Nephron progenitor cell (in vitro differentiated cells): ENCODE results near the gene CXXC1.
"Not testable (repeated sequence)": the region's sequence is repeated elsewhere in the genome, so short reads cannot be mapped to it uniquely, and the experiment has no call there.

Experiments
- DNase-seq: peaks from one replicate; pipeline ENCODE4 v3.0.0; 2021
- H3K27ac Mint-ChIP-seq: 2 replicates; pipeline ENCODE4 v1.8.0; 2021; ENCODE audit warnings: mild to moderate bottlenecking, moderate library complexity, mixed read lengths
- H3K27me3 Mint-ChIP-seq: 2 replicates; pipeline ENCODE4 v1.8.0; 2021; ENCODE audit warnings: mild to moderate bottlenecking, low read depth, mixed read lengths; ENCODE audit not compliant: poor library complexity
- H3K36me3 Mint-ChIP-seq: 2 replicates; pipeline ENCODE4 v1.8.0; 2021; ENCODE audit warnings: low read depth, mixed read lengths
- H3K4me1 Mint-ChIP-seq: 2 replicates; pipeline ENCODE4 v1.8.0; 2021; ENCODE audit warnings: mixed read lengths
- H3K4me3 Mint-ChIP-seq: 2 replicates; pipeline ENCODE4 v1.8.0; 2021; ENCODE audit warnings: mild to moderate bottlenecking, moderate library complexity, mixed read lengths
- H3K9me3 Mint-ChIP-seq: 2 replicates; pipeline ENCODE4 v1.8.0; 2021; ENCODE audit warnings: mild to moderate bottlenecking, moderate library complexity, mixed read lengths
- CTCF ChIP-seq: fragments of 200-600 bp; sonication (generic); IDR thresholded peaks from 2 replicates; pipeline ENCODE4 v1.5.0; 2021; ENCODE audit warnings: antibody characterized with exemption

The CXXC1 gene

GRCh38 chr18:50311650-50312049, 24.2 kb upstream of the CXXC1 start:
- peaks cover 12% of the 10 kb centered on the region for H3K4me1 Mint-ChIP-seq
- DNase-seq = no peak
- peaks cover 9% of the 10 kb centered on the region for H3K9me3 Mint-ChIP-seq
- H3K27me3 Mint-ChIP-seq = peaks cover 7% of the 10 kb centered on the region
- H3K27ac Mint-ChIP-seq = no peak overlapping the region
- H3K4me3 Mint-ChIP-seq = no peak overlapping the region
- H3K36me3 Mint-ChIP-seq = no peaks in the 10 kb centered on the region
- TF ChIP-seq CTCF = no peak

GRCh38 chr18:50310080-50310479, 22.6 kb upstream of the CXXC1 start:
- Mint-ChIP-seq H3K27ac (no peak overlapping the region), H3K9me3 (peaks cover 20% of the 10 kb centered on the region), H3K36me3 (no peaks in the 10 kb centered on the region), H3K27me3 (peaks cover 13% of the 10 kb centered on the region), H3K4me1 (peaks cover 12% of the 10 kb centered on the region), H3K4me3 (no peak overlapping the region)
- TF ChIP-seq CTCF = no peak
- no peak for DNase-seq

GRCh38 chr18:50308851-50309250, 21.4 kb upstream of the CXXC1 start:
- H3K27me3 Mint-ChIP-seq = peaks cover 17% of the 10 kb centered on the region
- H3K27ac Mint-ChIP-seq, H3K4me3 Mint-ChIP-seq, DNase-seq, H3K36me3 Mint-ChIP-seq: not testable (repeated sequence)
- peaks cover 12% of the 10 kb centered on the region for H3K4me1 Mint-ChIP-seq
- H3K9me3 Mint-ChIP-seq = peaks cover 27% of the 10 kb centered on the region

GRCh38 chr18:50307738-50308470, 20.4 kb upstream of the CXXC1 start:
- DNase-seq = peak; percentile 73
- peaks cover 12% of the 10 kb centered on the region for H3K4me1 Mint-ChIP-seq
- H3K27me3 Mint-ChIP-seq = peaks cover 24% of the 10 kb centered on the region
- peaks cover 29% of the 10 kb centered on the region for H3K9me3 Mint-ChIP-seq
- no peak overlapping the region for H3K27ac Mint-ChIP-seq
- peak overlapping the region; percentile 81 for H3K4me3 Mint-ChIP-seq
- H3K36me3 Mint-ChIP-seq = no peaks in the 10 kb centered on the region
- no peak for TF ChIP-seq CTCF

- peaks cover 24% of the 10 kb centered on the region for H3K27me3 Mint-ChIP-seq
- peaks cover 12% of the 10 kb centered on the region for H3K4me1 Mint-ChIP-seq
- no peaks in the 10 kb centered on the region for H3K36me3 Mint-ChIP-seq
- DNase-seq = no peak
- peak overlapping the region; percentile 81 for H3K4me3 Mint-ChIP-seq
- H3K27ac Mint-ChIP-seq = no peak overlapping the region
- no peak for TF ChIP-seq CTCF
- peaks cover 29% of the 10 kb centered on the region for H3K9me3 Mint-ChIP-seq
These were observed 19.9 kb upstream of the CXXC1 start for GRCh38 chr18:50307400-50307737.

GRCh38 chr18:50306944-50307343, 19.5 kb upstream of the CXXC1 start:
- TF ChIP-seq CTCF = no peak
- H3K27me3 Mint-ChIP-seq = peaks cover 24% of the 10 kb centered on the region
- H3K9me3 Mint-ChIP-seq = peaks cover 29% of the 10 kb centered on the region
- DNase-seq = no peak
- H3K27ac Mint-ChIP-seq = no peak overlapping the region
- H3K4me1 Mint-ChIP-seq = peaks cover 12% of the 10 kb centered on the region
- H3K4me3 Mint-ChIP-seq = peak overlapping the region; percentile 81
- no peaks in the 10 kb centered on the region for H3K36me3 Mint-ChIP-seq
